ENCODE results near the gene CDH4.

- TF ChIP-seq POLR2A (IDR thresholded peaks at IDR 0.05), result no peak
- TF ChIP-seq, protein P1, sequence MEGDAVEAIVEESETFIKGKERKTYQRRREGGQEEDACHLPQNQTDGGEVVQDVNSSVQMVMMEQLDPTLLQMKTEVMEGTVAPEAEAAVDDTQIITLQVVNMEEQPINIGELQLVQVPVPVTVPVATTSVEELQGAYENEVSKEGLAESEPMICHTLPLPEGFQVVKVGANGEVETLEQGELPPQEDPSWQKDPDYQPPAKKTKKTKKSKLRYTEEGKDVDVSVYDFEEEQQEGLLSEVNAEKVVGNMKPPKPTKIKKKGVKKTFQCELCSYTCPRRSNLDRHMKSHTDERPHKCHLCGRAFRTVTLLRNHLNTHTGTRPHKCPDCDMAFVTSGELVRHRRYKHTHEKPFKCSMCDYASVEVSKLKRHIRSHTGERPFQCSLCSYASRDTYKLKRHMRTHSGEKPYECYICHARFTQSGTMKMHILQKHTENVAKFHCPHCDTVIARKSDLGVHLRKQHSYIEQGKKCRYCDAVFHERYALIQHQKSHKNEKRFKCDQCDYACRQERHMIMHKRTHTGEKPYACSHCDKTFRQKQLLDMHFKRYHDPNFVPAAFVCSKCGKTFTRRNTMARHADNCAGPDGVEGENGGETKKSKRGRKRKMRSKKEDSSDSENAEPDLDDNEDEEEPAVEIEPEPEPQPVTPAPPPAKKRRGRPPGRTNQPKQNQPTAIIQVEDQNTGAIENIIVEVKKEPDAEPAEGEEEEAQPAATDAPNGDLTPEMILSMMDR (IDR thresholded peaks at IDR 0.05), result no peak
These were observed 33.6 kb downstream of the CDH4 start for GRCh38 chr20:61285691-61286090.
